Pons (tissue), 1 donor: Measurements from ENCODE around the gene ADGRD1.
"Not testable (repeated sequence)": the region's sequence is repeated elsewhere in the genome, so short reads cannot be mapped to it uniquely, and the experiment has no call there.

Experiments used
- DNase-seq: peaks from one replicate; pipeline ENCODE4 v3.0.0-alpha.2; 2016; ENCODE audit warnings: low spot score

ADGRD1 gene

DNA sequence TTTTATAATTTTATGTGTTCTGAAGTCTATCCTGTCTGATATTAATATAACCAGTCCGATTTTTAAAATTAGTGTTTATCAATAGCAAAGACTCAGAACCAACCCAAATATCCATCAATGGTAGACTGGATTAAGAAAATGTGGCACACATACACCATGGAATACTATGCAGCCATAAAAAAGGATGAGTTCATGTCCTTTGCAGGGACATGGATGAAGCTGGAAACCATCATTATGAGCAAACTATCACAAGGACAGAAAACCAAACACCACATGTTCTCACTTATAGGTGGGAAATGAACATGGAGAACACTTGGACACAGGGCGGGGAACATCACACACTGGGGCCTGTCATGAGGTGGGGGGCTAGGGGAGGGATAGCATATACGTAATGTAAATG is 16.2 kb upstream of the ADGRD1 start:
- not testable (repeated sequence) for DNase-seq

GRCh38 chr12:130938186-130938585 is 15.5 kb upstream of the ADGRD1 start:
- DNase-seq = no peak

DNA sequence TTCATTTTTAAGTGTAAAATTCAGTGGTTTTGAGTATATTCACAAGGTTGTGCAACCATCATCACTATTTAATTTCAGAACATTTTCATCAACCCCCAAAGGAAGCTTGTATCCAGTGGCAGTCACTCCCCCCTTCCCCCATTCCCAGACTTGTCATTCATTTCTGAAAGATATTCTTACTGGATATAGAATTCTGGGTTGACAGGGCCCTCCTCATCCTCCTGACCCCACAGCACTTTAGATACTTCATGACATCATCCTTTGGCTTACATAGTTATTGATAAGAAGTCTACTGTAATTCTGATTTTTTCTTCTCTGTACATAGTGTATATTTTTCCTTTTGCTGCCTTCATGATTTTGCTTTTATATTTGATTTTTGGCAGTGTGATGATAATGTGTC is 8.8 kb upstream of the ADGRD1 start:
- no peak for DNase-seq

GRCh38 chr12:130945786-130946492 is 7.8 kb upstream of the ADGRD1 start:
- no peak for DNase-seq

GRCh38 chr12:130947028-130947613 is 6.6 kb upstream of the ADGRD1 start:
- DNase-seq = no peak

DNA sequence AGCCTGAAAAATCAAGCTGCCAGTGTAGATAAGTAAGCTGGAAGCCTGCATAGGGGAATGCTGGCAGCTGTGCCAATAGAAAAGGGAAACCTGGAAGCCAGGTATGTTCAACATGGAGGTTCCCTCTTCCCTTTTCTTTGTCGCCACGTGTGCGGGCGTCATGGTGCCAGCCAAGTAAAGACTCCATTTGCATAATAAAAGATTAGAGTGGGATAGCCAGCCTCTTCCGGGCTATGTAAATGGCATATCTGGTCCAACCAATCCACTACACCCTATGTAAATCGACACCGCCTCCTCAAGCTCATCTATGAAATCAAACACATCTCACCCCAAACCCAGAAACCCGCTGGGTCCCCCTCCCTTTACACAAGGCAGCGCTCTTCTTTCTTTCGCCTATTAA is 5.6 kb upstream of the ADGRD1 start:
- DNase-seq = no peak

DNA sequence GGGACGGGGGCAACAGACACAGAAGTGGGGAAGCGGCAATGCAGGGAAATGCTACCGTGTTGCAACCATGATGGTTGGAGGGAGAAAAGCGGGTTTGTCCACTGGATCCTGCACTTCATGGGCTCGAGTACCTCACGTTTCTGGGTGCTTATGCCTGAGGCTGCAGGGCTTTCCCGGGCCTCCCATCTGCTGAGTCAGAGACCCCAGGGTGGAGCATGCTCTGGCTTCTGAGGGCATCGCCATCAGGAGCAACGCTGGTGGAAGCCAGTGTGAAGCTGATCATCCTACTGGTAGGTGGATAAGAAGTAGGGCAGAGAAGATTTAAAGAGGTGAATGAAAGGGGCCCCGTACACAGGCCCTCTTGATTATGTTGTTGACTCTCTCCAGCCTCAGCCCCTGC is 5.0 kb upstream of the ADGRD1 start:
- no peak for DNase-seq

DNA sequence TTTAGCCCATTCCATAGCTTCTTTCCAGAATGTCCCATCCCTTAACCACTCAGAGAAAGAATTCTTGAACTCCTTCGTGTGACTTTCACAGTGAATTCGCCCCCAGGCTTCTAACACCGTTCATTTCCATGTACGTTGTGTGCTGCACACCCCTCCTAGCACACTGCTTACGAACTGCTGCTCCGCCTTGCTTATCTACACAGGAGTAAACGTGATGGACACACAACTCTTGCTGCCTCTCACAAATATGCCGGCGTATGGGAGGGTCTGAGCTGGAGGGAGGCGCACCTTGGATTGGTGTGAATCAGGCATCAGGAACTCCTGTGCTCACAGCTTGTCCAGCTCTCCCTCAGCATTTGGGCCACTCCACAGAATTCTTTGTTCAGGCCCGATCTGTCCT is 3.9 kb upstream of the ADGRD1 start:
- no peak for DNase-seq

DNA sequence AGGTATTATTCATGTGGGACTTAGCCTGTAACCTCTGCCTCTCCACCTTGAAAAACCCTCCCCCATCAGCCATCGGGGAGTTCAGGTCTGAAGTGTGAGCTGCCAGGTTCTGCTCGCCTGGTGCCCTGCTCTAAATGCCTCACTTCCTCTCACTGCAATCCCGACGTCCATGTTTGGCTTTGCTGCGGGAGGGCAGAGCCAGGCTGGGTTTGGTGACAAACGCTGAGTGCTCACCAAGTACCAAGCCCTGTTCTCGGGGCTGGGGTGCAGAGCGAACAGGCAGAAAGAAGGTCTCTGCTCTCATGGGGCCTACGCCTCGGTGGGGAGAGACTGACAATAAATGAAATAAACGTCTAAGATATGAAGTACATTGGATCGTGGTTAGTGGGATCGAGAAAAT is 2.1 kb upstream of the ADGRD1 start:
- DNase-seq = no peak

DNA sequence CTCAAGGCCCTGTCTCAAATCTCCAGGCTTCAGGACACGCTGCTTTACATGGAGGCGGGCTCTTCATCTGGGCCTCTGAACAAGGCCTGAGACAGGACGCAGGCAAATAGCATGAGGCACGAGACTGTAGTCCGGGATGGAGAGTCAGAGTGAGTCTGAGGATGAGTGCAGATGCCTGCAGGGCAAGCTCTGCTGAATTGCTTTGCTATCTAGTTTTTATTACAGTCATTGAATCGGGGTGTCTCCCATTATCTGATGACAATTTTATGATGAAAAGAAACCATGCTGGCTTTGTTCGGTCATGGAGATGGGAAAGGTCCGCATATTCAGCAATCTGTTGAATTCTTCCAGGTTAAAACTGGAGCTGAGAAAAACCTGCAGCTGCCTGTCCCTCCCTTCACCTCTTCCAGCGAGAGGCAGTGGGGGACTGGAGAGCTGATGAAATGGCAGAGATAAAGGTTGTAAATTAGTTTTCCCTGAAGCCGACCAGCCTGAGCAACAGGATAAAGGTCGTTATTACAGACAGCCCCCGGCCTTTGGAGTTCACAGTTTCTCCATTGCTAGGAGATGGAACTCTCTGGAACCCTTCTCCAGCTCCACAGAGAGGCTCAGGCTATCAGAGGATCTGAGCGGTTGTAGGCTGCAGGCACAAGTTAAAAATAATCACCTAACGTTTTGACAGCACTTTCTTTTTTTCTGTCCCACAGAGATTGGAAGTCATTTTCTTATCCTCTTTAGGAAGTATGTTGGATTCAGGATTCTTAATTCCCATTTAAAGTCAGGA is 1.3 kb upstream of the ADGRD1 start:
- DNase-seq = no peak

DNA sequence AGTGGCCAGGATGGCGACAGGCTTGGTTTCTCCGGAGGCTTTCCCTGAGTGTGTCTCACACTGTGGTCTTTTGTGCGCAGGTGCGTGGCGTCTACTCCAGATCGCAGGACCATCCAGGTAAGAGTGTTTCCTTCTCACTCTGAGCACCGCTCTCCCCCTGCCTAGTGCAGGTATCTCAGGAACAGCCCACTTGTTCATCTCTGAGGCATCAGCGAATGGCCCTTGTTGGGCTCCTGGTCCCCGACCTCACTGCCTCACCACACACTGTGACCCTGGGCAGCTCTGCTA is 781 bp downstream of the ADGRD1 start:
- DNase-seq = no peak

DNA sequence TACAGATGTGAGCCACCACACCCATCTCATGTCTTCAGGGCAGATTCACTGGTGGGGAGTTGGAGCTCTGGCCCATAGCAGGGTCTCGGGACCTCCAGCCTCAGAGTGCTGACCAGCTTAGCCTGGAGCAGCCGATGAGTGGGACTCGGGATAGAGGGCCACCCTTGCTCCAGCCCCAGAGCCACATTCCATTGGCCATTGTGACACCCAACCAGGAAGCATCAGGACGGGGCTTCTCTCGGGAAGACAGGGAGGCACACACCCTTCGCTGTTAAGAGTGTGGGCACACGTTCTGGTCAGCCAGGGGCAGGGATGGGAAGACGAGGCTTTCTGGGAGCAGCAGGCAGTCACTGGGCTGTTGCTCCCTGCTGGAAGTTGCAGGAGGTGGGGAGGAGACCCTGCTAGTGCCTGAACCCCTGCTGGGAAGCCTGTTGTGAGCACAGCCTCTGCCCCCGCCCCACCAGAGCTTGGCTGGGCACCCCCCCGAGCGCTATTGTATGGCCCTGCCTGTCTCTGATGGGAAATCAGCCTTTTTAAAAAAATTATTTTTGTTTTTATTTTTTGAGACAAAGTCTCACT is 1.6 kb downstream of the ADGRD1 start:
- DNase-seq = no peak

- no peak for DNase-seq
Observed at GRCh38 chr12:130956009-130956408, 2.3 kb downstream of the ADGRD1 start.

DNA sequence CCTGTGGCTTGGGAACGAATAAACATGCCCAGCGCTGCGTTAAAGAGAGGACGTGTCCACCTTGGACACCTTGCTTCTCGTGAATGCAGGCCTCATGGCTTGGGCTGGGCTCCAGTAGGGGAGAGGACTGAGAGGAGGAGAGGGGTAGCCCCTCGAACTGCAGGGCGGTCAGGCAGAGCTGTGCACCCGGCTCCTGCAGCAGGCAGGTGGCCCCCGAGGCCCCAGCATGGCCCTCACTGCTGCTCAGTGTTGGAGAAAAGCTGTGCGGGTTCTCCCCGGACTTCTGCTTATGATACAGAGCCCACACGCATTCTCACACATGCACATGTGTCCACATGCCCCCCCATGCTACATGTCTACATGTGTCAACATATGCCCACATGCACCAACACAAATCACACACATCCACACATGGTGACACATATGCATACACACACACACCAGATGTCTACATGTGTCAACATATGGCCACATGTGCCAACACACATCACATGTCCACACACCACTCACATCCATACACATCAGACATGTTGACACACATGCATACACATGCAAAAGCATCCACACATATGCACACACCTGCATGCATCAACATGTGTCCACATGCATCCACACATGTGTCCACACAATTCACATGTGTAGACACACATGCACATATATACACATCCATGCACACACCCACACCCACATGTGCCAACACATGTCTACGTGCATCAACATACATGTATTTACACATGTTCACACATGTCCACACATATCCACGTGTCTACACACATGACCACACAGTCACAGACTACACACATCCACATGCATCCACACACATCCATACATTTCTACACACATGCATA is 3.0 kb downstream of the ADGRD1 start:
- no peak for DNase-seq

DNA sequence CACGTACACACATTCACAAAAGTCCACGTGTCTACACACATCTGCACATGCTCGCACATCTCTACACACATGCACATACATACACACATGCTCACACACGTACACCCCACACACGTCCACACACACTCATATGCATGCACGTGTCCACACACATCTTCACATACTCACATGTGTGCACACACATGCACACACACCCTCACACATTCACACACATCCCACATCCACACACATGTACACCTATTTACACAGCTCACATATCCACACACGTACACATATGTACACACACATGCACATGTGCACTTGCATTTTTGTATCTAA is 3.6 kb downstream of the ADGRD1 start:
- no peak for DNase-seq

DNA sequence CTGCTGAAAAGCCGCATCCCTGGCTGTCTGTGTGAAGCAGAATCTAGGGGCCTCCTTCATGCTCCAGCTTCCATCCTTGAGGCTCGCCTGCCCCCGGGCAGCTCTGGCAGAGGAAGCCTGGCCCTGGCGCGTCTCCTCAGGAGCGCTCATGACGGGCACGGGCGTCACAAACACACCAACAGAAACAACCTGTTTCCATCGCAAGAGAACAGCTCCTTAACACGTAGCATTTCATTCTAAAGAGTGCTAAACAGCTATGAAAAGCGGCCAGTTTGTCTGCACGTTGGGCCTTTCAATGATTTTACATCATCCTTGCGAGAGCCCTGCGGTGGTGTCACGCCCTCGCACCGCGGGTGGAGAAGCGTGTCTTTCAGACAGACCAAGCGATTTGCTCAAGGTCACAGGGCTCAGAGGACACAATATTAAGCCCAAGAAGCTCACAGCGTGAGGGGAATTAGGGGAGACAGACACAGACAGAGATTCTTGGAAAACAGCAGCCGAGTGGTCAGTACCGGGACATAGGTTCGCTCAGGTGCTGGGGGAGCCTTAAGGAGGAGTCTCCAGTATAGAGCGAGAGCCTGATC is 4.9 kb downstream of the ADGRD1 start:
- DNase-seq = no peak

DNA sequence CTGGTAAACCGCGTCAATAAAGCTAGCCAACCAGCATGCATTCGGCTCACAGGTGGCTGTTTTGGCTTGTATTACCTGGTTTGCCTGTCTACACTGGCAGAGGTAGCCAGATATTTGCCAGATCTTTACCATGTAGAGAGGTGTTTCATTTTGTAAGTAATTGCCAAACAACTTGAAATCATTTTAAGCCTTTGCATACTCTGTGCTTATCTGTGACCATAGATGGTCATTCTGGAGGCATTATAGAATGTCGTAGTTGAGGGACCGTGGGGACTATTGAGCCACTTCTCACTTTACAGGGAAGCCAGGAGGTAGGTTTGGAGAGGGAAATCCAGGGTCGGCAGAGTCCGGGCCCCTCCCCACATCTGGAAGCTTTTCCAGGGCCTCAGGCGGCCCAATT is 5.9 kb downstream of the ADGRD1 start:
- DNase-seq = no peak

GRCh38 chr12:130960058-130960457 is 6.4 kb downstream of the ADGRD1 start:
- no peak for DNase-seq

DNA sequence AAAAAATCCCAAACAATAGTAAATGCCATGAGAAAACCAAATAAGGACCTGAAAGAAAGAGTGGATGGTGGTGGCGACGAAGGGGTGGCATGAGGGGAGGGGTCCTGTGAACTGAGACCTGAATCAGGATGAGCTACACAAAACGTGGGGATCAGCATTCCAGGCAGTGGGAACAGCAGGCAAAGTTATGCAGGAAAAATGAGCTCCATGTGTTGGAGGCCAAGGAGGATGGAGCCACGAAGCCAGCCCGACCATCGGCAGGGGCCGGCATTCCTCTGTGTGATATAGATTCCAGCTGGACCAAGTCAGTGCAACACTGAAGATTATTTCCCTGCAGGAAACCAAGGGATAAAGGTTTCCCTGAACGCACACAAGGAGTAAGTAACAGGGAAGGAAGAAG is 7.1 kb downstream of the ADGRD1 start:
- DNase-seq = no peak

DNA sequence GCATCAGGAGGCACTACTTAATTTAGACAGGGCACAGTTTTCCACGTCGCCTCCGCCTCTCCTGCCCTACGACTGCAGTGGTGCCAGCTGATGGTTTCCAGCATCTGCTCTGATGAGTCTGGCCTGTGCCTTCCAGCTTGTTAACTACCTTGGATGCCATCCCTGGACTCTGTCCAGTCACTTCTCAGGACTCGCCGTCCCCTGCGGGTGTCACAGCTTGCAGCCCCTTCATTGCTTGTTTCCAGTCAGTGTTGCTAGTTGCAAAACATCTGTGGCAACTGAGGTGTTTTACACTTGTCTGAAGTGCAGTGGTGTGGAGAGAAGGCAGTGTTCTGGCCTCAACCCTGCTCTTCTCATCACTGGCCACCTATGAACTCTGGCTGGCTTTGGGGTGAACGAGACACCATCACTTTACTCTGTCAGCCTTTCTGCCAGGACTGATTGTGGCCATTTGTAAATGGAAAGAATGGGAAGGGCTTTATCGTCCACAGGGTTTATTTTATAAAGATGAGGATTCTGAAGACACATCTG is 8.3 kb downstream of the ADGRD1 start:
- DNase-seq = no peak

GRCh38 chr12:130965214-130965613 is 11.5 kb downstream of the ADGRD1 start:
- DNase-seq = no peak

DNA sequence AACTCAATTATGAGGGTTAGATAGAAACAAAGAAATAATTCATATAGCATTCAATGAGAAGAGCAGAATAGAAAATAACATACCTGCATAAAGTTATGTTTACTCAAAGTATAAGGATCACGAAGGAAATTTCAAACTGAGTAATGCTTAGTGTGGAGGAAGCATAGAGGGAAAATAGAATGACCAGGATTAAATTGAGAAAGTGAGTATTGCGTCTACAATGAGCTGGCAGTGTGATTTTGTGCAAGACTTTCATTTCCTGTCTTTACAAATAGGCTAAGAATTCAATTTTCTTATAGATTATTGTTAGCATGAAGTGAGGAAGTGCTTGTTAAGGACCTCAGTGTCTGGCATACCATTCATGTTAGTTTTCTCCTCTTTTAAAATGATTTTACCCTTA is 12.0 kb downstream of the ADGRD1 start:
- no peak for DNase-seq
